ENCODE data around the gene ACTL6A.

ACTL6A gene

DNA sequence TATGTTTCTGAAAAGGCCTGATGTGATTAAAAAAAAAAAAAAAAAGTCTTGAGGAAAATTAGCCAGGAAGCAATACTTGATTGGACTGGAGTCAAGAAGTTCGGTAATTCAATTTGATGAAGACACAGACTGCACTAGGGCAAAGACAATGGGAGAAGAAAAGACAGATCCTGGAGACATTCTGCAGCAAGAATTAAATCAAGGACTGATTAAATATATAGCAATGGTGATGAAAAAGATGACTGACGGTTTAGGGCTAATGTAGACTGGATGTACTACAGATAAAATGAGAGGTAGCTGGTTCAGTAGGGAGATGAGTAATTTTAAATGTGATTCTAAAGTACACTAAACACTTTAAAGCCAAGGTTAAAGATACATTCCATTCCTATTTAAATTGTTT is 27.9 kb downstream of the ACTL6A start:
- TF ChIP-seq, protein P1, sequence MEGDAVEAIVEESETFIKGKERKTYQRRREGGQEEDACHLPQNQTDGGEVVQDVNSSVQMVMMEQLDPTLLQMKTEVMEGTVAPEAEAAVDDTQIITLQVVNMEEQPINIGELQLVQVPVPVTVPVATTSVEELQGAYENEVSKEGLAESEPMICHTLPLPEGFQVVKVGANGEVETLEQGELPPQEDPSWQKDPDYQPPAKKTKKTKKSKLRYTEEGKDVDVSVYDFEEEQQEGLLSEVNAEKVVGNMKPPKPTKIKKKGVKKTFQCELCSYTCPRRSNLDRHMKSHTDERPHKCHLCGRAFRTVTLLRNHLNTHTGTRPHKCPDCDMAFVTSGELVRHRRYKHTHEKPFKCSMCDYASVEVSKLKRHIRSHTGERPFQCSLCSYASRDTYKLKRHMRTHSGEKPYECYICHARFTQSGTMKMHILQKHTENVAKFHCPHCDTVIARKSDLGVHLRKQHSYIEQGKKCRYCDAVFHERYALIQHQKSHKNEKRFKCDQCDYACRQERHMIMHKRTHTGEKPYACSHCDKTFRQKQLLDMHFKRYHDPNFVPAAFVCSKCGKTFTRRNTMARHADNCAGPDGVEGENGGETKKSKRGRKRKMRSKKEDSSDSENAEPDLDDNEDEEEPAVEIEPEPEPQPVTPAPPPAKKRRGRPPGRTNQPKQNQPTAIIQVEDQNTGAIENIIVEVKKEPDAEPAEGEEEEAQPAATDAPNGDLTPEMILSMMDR (IDR thresholded peaks at IDR 0.05; ENCODE audit: low read depth, low read length), result no peak

DNA sequence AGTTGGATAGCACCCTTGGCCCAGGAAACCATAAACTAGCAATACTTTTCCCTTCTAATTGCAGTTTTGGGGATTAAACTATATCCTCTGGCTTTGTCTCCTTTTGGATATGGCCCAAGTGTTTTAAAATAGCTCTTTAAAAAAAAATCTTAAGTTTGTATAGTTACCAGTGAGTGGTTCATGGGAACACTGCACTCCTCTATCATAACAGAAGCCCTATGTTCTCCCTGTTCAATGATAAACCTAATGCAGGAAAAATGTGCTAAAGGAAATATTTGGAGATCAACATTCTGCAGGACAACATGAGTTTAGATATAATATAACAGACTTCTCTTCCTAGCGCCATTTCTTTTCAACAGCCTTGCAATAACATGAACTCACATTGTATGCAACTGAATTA is 28.6 kb downstream of the ACTL6A start:
- DNase-seq (ENCODE audit: extremely low read depth, low read depth), result no peak
- TF ChIP-seq, protein P1 (IDR thresholded peaks at IDR 0.05; ENCODE audit: low read depth, low read length), result no peak

More for the DNA sequence above, 27.9 kb downstream of the ACTL6A start:
- no peak for DNase-seq (ENCODE audit: extremely low read depth, low read depth)

DNA sequence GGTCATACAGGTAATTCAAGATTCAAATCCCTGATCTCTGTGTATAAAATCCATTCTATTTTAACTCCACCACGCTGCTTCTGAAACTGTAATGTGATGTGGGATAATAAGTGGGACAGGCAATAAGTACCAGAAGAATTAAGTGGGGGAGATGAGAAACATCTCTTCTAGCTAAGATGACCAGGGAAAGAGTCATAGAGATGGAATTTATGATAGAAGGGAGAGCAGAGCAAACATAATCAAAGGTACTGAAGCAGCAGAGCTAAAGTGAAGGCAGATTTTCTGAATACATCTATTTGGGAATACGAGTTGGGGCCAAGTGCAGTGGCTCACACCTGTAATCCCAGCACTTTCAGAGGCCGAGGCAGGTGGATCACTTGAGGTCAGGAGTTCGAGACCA is 36.8 kb downstream of the ACTL6A start:
- DNase-seq (ENCODE audit: extremely low read depth, low read depth), result no peak
- TF ChIP-seq, protein P1 (IDR thresholded peaks at IDR 0.05; ENCODE audit: low read depth, low read length), result no peak

DNA sequence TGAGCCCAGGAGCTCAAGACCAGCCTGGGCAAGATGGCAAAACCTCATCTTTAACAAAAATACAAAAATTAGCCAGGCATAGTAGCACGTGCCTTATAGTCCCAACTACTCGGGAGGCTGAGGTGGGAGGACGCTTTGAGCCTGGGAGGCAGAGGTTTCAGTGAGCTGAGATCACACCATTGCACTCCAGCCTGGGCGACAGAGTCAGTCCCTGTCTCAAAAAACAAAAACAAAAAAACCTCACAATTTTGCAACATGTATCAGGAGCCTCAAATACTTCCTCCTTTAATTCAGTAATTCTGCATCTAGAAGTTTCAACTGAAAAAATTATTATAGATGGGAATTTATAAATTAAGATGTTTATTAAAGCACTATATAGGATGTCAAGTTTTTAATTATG is 40.6 kb downstream of the ACTL6A start:
- DNase-seq (ENCODE audit: extremely low read depth, low read depth), result no peak
- TF ChIP-seq, protein P1 (IDR thresholded peaks at IDR 0.05; ENCODE audit: low read depth, low read length), result no peak

DNA sequence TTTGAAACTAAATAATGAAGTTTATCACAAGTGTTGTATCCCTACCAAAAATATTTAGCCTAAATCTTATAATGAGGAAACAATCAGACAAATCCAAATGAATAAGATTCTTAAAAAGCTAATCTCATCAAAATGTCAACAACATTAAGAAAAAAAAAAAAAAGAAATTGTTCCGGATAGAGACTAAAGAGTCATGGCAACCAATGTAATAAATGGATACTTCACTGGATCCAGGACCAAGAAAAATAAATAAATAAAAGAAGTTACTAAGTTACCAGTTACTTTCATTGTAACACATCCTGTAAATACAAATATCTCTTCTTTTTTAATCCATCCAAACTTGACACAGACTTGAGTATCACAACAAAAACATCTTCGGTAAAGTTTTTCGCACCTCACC is 41.1 kb downstream of the ACTL6A start:
- no peak for DNase-seq (ENCODE audit: extremely low read depth, low read depth)

DNA sequence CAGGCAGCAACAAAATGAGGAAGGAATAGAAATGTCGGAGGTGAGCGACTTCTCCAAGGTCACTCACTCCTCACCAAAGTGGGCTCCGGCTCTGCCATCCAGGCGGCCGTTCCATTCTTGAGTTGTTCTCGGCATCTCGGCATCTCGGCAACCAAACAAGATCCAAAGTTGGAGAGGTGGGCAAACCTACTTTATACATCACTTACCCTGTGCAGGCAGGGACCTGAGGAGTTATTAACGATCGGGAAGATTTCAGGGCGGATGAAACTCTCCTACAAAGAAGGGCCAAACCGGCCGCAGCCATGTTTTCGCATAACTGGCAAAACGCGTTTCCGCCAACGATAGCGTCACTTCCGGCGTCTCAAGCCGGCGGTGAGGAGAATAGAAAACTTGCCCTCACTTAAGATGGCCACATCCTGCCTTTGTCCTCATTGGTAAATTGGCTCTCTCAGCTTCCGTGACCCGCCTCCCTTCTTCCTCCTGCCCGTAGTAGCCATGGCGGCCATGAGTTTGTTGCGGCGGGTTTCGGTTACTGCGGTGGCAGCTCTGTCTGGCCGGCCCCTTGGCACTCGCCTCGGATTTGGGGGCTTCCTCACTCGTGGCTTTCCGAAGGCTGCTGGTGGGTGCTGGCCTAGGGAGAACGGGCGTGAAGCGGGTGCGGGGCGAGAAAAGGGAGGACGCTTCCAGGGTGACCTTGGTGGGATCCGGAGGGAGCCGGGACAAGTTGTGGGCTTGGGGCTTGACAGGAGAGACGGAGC is 41.8 kb downstream of the ACTL6A start, which contains the start of the genes MRPL47 and NDUFB5:
MRPL47 (minus strand) TSS at position 318 of the 758 bp plus-strand sequence; CDS start at position 304, 14 bp downstream.
NDUFB5 (plus strand) TSS at position 474 of the 758 bp plus-strand sequence; CDS start at position 496, 22 bp downstream.
- peak; percentile 88 for DNase-seq (ENCODE audit: extremely low read depth, low read depth)
- TF ChIP-seq, protein P1 (IDR thresholded peaks at IDR 0.05; ENCODE audit: low read depth, low read length), result no peak

More for the DNA sequence above, 41.1 kb downstream of the ACTL6A start:
- TF ChIP-seq, protein P1 (IDR thresholded peaks at IDR 0.05; ENCODE audit: low read depth, low read length), result no peak

DNA sequence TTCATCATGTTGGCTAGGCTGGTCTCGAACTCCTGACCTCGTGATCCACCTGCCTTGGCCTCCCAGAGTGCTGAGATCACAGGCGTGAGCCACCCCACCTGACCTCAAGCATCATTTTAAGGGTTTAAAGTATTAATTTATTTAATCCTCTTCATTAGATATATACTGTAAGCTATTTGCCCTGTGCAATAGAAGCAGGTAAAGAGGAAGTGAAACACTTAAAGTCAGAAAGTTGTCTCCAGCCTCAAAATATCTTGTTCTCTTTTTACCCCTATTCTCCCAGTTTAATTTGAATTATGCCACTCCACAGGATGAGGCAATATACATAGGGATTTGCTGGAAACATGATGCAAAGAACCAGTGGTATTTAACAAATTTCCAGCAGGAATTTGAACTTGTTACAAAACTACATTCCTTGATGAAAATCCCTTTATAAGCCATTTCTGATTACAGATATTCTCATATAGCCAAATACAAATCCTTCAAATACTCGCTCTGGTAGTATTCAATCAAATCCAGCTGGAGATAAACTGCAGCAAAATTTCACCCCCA is 43.9 kb downstream of the ACTL6A start:
- no peak for DNase-seq (ENCODE audit: extremely low read depth, low read depth)

More for the DNA sequence above, 43.9 kb downstream of the ACTL6A start:
- TF ChIP-seq, protein P1 (IDR thresholded peaks at IDR 0.05; ENCODE audit: low read depth, low read length), result no peak

All from AG09319 (cell line).